ENCODE data around the gene KRCC1. TPM values are rescaled to one million over a fixed set of nuclear protein-coding genes. Genes with fewer than 3 reads are reported as not detected.

The KRCC1 gene
- total RNA-seq, 4 donors from 2014 or later, result 12.9 to 22.1 (median 17.9) TPM

DNA sequence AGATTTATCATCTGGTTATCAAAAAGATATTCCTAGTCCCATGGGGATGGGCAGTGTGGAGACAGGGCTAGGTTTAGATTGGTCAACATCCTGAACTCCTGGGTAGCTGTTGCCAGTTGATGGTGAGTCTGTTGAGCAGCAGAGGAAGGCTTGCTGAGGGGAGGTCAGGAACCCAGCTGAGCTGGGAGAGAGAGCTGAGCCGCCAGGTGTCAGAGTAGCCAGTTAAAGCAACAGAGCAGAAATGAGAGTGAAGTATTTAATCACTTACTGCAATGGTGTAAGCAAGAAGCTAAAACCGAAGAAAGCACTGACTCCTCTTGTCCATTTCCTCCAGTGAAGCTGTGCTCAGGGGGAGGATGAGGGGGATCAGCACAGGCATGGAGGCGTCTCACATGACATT lies 41.6 kb upstream of the KRCC1 start:
- DNase-seq (ENCODE audit: low spot score in 2 of 2), result no peak
- Histone ChIP-seq H3K36me3 (no peaks in the 10 kb centered on the region), H3K4me1 (peaks cover 9% of the 10 kb centered on the region), H3K27me3 (no peaks in the 10 kb centered on the region), H3K27ac (no peak overlapping the region), H3K9me3 (no peaks in the 10 kb centered on the region), H3K4me3 (no peak overlapping the region)
- WGBS, result 88% methylated on average over 3 of the region's 3 CpGs
- TF ChIP-seq EP300 (IDR thresholded peaks at IDR 0.05), result no peak
- TF ChIP-seq, protein P1, sequence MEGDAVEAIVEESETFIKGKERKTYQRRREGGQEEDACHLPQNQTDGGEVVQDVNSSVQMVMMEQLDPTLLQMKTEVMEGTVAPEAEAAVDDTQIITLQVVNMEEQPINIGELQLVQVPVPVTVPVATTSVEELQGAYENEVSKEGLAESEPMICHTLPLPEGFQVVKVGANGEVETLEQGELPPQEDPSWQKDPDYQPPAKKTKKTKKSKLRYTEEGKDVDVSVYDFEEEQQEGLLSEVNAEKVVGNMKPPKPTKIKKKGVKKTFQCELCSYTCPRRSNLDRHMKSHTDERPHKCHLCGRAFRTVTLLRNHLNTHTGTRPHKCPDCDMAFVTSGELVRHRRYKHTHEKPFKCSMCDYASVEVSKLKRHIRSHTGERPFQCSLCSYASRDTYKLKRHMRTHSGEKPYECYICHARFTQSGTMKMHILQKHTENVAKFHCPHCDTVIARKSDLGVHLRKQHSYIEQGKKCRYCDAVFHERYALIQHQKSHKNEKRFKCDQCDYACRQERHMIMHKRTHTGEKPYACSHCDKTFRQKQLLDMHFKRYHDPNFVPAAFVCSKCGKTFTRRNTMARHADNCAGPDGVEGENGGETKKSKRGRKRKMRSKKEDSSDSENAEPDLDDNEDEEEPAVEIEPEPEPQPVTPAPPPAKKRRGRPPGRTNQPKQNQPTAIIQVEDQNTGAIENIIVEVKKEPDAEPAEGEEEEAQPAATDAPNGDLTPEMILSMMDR (IDR thresholded peaks at IDR 0.05), result no peak
- TF ChIP-seq POLR2AphosphoS5 (IDR thresholded peaks at IDR 0.05), result no peak
- TF ChIP-seq POLR2A (IDR thresholded peaks at IDR 0.05), result no peak

DNA sequence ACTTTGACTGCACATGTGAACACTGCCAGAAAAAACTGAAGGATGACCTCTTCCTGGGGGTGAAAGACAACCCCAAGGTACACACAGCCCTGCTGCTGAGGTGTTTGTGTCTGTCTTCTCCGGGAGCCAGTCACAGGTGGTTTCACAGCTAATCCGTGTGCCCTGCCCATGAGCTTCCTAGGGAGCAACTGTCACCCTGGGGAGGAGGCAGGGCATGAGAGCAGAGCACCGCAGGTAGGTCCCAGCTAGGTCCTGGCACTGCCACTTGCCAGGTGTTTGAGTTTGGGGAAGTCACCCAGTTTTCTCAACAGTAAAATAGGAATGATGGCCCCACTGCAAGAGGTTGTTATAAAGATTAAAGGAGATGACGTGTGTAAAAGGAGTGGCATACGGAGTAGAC lies 41.1 kb upstream of the KRCC1 start:
- TF ChIP-seq POLR2A (IDR thresholded peaks at IDR 0.05), result no peak
- TF ChIP-seq, protein P1 (IDR thresholded peaks at IDR 0.05), result no peak
- TF ChIP-seq EP300 (IDR thresholded peaks at IDR 0.05), result no peak
- no peaks in the 10 kb centered on the region for H3K27me3 ChIP-seq
- H3K4me3 ChIP-seq, result no peak overlapping the region
- H3K9me3 ChIP-seq, result no peaks in the 10 kb centered on the region
- H3K36me3 ChIP-seq, result no peaks in the 10 kb centered on the region
- H3K27ac ChIP-seq, result no peak overlapping the region
- 80% methylated on average over 5 of the region's 5 CpGs for WGBS
- DNase-seq (ENCODE audit: low spot score in 2 of 2), result no peak
- peaks cover 9% of the 10 kb centered on the region for H3K4me1 ChIP-seq

DNA sequence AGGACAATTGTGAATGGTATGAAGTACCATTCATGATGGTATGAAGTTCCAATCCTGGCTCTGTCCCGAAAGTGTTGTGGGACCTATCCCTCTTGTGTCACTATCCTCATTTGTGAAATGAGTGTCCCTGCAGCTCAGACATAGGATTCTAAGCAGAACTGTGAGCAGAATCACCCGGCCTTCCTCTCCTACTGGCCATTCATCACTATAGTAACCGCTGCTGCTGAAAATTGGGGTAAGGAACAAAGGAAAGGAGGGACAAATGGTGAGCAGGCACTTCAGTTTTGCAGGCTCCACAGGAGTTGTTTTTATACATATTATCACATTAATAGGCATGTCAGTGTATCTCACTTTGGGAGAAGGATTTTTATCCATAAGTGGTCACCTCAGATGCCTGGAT lies 39.4 kb upstream of the KRCC1 start:
- TF ChIP-seq POLR2AphosphoS5 (IDR thresholded peaks at IDR 0.05) (no peak), EP300 (IDR thresholded peaks at IDR 0.05) (no peak), POLR2A (IDR thresholded peaks at IDR 0.05) (no peak)
- TF ChIP-seq, protein P1 (IDR thresholded peaks at IDR 0.05), result no peak
- Histone ChIP-seq H3K9me3 (no peaks in the 10 kb centered on the region), H3K36me3 (no peaks in the 10 kb centered on the region), H3K4me3 (no peak overlapping the region), H3K27ac (no peak overlapping the region), H3K4me1 (peaks cover 3% of the 10 kb centered on the region), H3K27me3 (no peaks in the 10 kb centered on the region)
- DNase-seq (ENCODE audit: low spot score in 2 of 2), result no peak
- WGBS, result 77% methylated on average over 3 of the region's 3 CpGs

- Histone ChIP-seq H3K27ac (no peak overlapping the region), H3K27me3 (no peaks in the 10 kb centered on the region), H3K4me3 (no peak overlapping the region), H3K4me1 (no peaks in the 10 kb centered on the region), H3K36me3 (no peaks in the 10 kb centered on the region), H3K9me3 (no peaks in the 10 kb centered on the region)
- no peak for DNase-seq (ENCODE audit: low spot score in 2 of 2)
- no peak for TF ChIP-seq POLR2A (IDR thresholded peaks at IDR 0.05)
- TF ChIP-seq EP300 (IDR thresholded peaks at IDR 0.05), result no peak
Measured at GRCh38 chr2:88092773-88093172, 37.2 kb upstream of the KRCC1 start.

GRCh38 chr2:88091943-88092342 lies 36.4 kb upstream of the KRCC1 start:
- no peak for DNase-seq (ENCODE audit: low spot score in 2 of 2)
- TF ChIP-seq POLR2AphosphoS5 (IDR thresholded peaks at IDR 0.05), result no peak
- H3K27ac ChIP-seq, result no peak overlapping the region
- H3K4me3 ChIP-seq, result no peak overlapping the region
- no peaks in the 10 kb centered on the region for H3K36me3 ChIP-seq
- H3K9me3 ChIP-seq, result no peaks in the 10 kb centered on the region
- WGBS, result 61% methylated on average over 3 of the region's 3 CpGs
- H3K27me3 ChIP-seq, result no peaks in the 10 kb centered on the region
- H3K4me1 ChIP-seq, result no peaks in the 10 kb centered on the region

DNA sequence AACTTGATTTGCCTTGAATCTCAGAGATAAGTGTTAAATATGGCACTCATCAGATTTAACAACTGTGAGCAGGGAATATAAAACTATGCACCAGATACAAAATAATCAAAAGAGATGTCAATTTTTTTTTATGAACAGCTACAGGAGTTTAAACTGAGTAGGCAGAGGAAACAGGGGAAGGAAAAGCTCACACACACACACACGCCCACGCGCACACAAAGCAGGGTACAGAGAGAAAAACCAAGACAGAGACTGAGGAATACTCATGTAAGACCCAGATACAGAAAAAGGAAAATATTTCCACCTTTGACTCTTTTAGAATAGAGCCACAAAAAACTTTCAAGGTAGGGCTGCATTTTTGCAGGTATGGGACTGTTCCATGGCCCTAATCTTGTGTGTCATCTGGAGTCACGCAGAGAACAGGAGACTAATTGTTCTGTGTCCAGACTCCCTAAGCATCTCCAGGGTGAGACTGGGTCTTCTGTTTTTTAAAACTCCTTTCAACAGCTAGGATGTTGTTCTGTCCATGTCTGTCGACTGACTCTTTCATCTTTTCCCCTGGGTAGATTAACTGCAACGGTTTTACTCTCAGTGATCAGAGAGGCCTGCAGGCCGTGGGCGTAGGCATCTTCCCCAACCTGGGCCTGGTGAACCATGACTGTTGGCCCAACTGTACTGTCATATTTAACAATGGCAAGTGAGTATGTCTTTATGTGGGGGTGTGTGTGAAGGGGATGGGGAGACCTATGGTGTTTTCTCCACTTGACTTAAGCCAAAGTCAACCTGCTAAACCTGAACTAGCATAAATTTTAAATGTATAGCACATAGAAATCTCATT lies 35.1 kb upstream of the KRCC1 start:
- H3K4me3 ChIP-seq, result no peak overlapping the region
- WGBS, result 71% methylated on average over 8 of the region's 8 CpGs
- DNase-seq (ENCODE audit: low spot score in 2 of 2), result no peak

More for the DNA sequence above, 35.1 kb upstream of the KRCC1 start:
- TF ChIP-seq POLR2A (IDR thresholded peaks at IDR 0.05) (no peak), POLR2AphosphoS5 (IDR thresholded peaks at IDR 0.05) (no peak), EP300 (IDR thresholded peaks at IDR 0.05) (no peak)
- TF ChIP-seq, protein P1 (IDR thresholded peaks at IDR 0.05), result no peak
- Histone ChIP-seq H3K27ac (no peak overlapping the region), H3K4me1 (no peaks in the 10 kb centered on the region), H3K9me3 (no peaks in the 10 kb centered on the region), H3K36me3 (no peaks in the 10 kb centered on the region), H3K27me3 (no peaks in the 10 kb centered on the region)
